ENCODE measurements around the gene PATL2. TPM values are rescaled to one million over a fixed set of nuclear protein-coding genes. Genes with fewer than 3 reads are reported as not detected.
A peak's percentile ranks its signal among the peaks of the same experiment; 100 is the strongest.

Gene PATL2
- total and polyA plus RNA-seq, 2 experiments from 2014 or later = 0.19 TPM; not detected in 1

DNA sequence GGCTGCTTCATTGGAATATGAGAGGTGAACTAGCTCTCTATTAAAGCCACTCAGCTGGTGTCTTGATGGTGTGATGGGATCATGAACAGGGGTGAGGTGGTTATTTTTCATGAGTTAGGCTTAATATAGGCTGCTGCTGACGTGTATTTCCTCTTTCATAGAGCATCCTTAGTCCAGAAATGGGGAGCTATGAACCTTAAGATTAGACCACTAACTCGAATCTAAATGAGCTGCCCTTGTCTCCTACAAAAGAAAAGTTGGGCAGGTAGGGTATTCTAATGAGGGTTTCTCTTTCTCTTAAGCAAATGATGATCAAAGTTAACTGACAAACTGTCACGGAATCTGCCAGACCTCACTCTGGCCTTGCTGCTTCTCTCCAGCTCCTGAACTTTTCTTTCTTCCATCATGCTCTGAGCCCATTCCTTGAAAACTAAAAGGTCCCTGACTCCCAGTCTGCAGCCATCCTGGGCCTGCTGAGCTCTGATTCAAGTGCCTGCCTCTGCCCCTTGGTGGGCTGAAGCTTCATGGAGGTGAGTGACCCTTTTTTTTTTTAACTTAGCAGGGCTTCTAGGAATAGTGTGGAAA is 25.1 kb upstream of the PATL2 start, which contains the start of gene TRIM69 (continued):
- TF ChIP-seq, protein P1, sequence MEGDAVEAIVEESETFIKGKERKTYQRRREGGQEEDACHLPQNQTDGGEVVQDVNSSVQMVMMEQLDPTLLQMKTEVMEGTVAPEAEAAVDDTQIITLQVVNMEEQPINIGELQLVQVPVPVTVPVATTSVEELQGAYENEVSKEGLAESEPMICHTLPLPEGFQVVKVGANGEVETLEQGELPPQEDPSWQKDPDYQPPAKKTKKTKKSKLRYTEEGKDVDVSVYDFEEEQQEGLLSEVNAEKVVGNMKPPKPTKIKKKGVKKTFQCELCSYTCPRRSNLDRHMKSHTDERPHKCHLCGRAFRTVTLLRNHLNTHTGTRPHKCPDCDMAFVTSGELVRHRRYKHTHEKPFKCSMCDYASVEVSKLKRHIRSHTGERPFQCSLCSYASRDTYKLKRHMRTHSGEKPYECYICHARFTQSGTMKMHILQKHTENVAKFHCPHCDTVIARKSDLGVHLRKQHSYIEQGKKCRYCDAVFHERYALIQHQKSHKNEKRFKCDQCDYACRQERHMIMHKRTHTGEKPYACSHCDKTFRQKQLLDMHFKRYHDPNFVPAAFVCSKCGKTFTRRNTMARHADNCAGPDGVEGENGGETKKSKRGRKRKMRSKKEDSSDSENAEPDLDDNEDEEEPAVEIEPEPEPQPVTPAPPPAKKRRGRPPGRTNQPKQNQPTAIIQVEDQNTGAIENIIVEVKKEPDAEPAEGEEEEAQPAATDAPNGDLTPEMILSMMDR (conservative IDR thresholded peaks at IDR 0.05; ENCODE audit: low read depth in 2 of 2) = no peak
- TF ChIP-seq ZNF114 (CRISPR knock-in tag; IDR thresholded peaks at IDR 0.05) = no peak
- TF ChIP-seq NANOG (IDR thresholded peaks at IDR 0.05; ENCODE audit: borderline replicate concordance) = no peak
- no peak for TF ChIP-seq POLR2AphosphoS5 (IDR thresholded peaks at IDR 0.05; ENCODE audit: low read depth)
- no peak for TF ChIP-seq STAT1 (IDR thresholded peaks at IDR 0.05; ENCODE audit: unreplicated experiment)
- TF ChIP-seq, protein P2, sequence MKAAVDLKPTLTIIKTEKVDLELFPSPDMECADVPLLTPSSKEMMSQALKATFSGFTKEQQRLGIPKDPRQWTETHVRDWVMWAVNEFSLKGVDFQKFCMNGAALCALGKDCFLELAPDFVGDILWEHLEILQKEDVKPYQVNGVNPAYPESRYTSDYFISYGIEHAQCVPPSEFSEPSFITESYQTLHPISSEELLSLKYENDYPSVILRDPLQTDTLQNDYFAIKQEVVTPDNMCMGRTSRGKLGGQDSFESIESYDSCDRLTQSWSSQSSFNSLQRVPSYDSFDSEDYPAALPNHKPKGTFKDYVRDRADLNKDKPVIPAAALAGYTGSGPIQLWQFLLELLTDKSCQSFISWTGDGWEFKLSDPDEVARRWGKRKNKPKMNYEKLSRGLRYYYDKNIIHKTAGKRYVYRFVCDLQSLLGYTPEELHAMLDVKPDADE (IDR thresholded peaks at IDR 0.05) = no peak
- TF ChIP-seq, protein P3, sequence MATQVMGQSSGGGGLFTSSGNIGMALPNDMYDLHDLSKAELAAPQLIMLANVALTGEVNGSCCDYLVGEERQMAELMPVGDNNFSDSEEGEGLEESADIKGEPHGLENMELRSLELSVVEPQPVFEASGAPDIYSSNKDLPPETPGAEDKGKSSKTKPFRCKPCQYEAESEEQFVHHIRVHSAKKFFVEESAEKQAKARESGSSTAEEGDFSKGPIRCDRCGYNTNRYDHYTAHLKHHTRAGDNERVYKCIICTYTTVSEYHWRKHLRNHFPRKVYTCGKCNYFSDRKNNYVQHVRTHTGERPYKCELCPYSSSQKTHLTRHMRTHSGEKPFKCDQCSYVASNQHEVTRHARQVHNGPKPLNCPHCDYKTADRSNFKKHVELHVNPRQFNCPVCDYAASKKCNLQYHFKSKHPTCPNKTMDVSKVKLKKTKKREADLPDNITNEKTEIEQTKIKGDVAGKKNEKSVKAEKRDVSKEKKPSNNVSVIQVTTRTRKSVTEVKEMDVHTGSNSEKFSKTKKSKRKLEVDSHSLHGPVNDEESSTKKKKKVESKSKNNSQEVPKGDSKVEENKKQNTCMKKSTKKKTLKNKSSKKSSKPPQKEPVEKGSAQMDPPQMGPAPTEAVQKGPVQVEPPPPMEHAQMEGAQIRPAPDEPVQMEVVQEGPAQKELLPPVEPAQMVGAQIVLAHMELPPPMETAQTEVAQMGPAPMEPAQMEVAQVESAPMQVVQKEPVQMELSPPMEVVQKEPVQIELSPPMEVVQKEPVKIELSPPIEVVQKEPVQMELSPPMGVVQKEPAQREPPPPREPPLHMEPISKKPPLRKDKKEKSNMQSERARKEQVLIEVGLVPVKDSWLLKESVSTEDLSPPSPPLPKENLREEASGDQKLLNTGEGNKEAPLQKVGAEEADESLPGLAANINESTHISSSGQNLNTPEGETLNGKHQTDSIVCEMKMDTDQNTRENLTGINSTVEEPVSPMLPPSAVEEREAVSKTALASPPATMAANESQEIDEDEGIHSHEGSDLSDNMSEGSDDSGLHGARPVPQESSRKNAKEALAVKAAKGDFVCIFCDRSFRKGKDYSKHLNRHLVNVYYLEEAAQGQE (IDR thresholded peaks at IDR 0.05; ENCODE audit: unreplicated experiment) = no peak
- TF ChIP-seq CREB1 (CRISPR knock-in tag; IDR thresholded peaks at IDR 0.05; ENCODE audit: low read depth) = no peak
- no peak for TF ChIP-seq ZNF331 (CRISPR knock-in tag; IDR thresholded peaks at IDR 0.05; ENCODE audit: low read depth)
- no peak for TF ChIP-seq EZH2 (IDR thresholded peaks at IDR 0.05; ENCODE audit: low read depth, unreplicated experiment)

DNA sequence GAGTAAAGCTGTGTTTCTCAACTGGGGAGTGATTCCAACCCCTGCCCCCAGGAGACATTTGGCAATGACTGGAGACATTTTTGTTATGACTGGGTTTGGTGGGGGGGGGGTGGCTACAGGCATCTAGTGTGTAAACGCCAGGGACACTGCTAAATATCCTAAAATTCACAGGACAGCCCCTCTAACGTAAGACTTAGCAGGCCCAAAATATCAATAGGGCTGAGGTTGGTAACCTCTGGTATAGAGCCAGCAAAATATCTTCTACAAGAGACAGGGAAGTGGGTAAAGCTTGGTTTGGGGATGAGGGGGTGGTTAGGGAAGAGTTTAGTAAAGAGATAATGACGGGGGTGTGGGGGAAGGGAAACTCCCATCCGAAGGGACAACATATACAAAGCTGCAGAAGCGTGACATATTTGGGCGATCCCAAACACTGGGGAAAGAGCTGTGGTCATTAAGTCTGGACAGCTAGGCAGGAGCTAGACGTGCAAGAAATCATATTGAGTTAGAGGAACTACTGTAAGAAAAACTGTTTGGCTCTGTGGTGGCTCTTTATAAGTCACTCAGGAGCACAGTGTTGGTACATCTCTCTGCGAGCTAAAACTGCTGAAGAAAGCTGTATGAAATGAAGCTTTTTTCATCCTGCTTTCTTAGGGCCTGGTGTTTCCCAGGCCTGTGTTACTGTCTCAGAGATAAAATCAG is 24.5 kb upstream of the PATL2 start:
- H3K4me2 ChIP-seq = no peak overlapping the region
- TF ChIP-seq, protein P3 (IDR thresholded peaks at IDR 0.05; ENCODE audit: unreplicated experiment) = no peak
- TF ChIP-seq, protein P2 (IDR thresholded peaks at IDR 0.05) = no peak
- TF ChIP-seq, protein P1 (conservative IDR thresholded peaks at IDR 0.05; ENCODE audit: low read depth in 2 of 2) = no peak
- TF ChIP-seq ZNF331 (CRISPR knock-in tag; IDR thresholded peaks at IDR 0.05; ENCODE audit: low read depth) (no peak), EZH2phosphoT487 (IDR thresholded peaks at IDR 0.05; ENCODE audit: unreplicated experiment) (no peak)

More for the DNA sequence above, 24.5 kb upstream of the PATL2 start:
- Histone ChIP-seq H3K36me3 (ENCODE audit: insufficient read depth) (no peaks in the 10 kb centered on the region), H3K27ac (ENCODE audit: low read depth) (no peak overlapping the region), H3F3A (replicated peaks; ENCODE audit: low read depth) (no peaks in the 10 kb centered on the region), H3K27me3 (ENCODE audit: insufficient read depth) (no peaks in the 10 kb centered on the region), H3K4me3 (no peak overlapping the region), H3K79me2 (replicated peaks; ENCODE audit: insufficient read depth) (no peaks in the 10 kb centered on the region), H3K9me2 (ENCODE audit: insufficient read depth) (no peaks in the 10 kb centered on the region), H3K4me1 (ENCODE audit: insufficient read depth) (peaks cover 6% of the 10 kb centered on the region), H2AFZ (peak overlapping the region; percentile 94), H4K20me1 (replicated peaks; ENCODE audit: insufficient read depth) (no peaks in the 10 kb centered on the region)
- DNase-seq (ENCODE audit: low spot score) (peak; percentile 12), ATAC-seq (no peak)
- peaks cover 3% of the 10 kb centered on the region; the same call in 2 of the 3 replicates for H3K36me3 Mint-ChIP-seq (ENCODE audit: low read depth)
- H3K27ac Mint-ChIP-seq = no peak overlapping the region
- peaks cover 3% of the 10 kb centered on the region for H3K27me3 Mint-ChIP-seq (ENCODE audit: insufficient read depth, low read depth, poor library complexity)
- no peak overlapping the region for H3K4me3 Mint-ChIP-seq
- peaks cover 11% of the 10 kb centered on the region for H3K4me1 Mint-ChIP-seq
- H3K9me3 Mint-ChIP-seq = peaks cover 18% of the 10 kb centered on the region
